ENCODE data around the gene ATXN1L.
"Not testable (repeated sequence)": the region's sequence is repeated elsewhere in the genome, so short reads cannot be mapped to it uniquely, and the experiment has no call there.

The ATXN1L gene

GRCh38 chr16:71899171-71899570 is 53.4 kb downstream of the ATXN1L start:
- ChIA-PET POLR2A (no interaction called here), CTCF (interaction anchor here (0.7 to 1.6 kb wide), 3 partner anchors 9 to 26 kb away, joined by 3 to 4 read pairs (median 3); no protein-coding TSS in a partner anchor)
- TF ChIP-seq ARNT (IDR thresholded peaks at IDR 0.05) (no peak), FOXM1 (IDR thresholded peaks at IDR 0.05; ENCODE audit: borderline replicate concordance) (no peak), ZNF384 (IDR thresholded peaks at IDR 0.05) (no peak), HDGF (IDR thresholded peaks at IDR 0.05; ENCODE audit: borderline replicate concordance) (no peak), ELF4 (IDR thresholded peaks at IDR 0.05) (no peak), SP1 (IDR thresholded peaks at IDR 0.05) (no peak), CTBP1 (IDR thresholded peaks at IDR 0.05; ENCODE audit: borderline replicate concordance) (no peak), TARDBP (IDR thresholded peaks at IDR 0.05) (no peak), FOXA1 (IDR thresholded peaks at IDR 0.05) (no peak), L3MBTL2 (conservative IDR thresholded peaks at IDR 0.05) (no peak), NFRKB (IDR thresholded peaks at IDR 0.05) (no peak), LEF1 (IDR thresholded peaks at IDR 0.05; ENCODE audit: borderline replicate concordance) (no peak), FOXK2 (IDR thresholded peaks at IDR 0.05) (no peak)
- no peak for DNase-seq (ENCODE audit: extremely low spot score)

GRCh38 chr16:71902656-71903365 is 57.0 kb downstream of the ATXN1L start:
- CTCF ChIA-PET, result interaction anchor here (0.9 kb wide), 1 partner anchor 20 kb away, joined by 8 read pairs; no protein-coding TSS in a partner anchor
- no peak for DNase-seq (ENCODE audit: extremely low spot score)
- no peak for TF ChIP-seq FOXA1 (IDR thresholded peaks at IDR 0.05)
- TF ChIP-seq ARNT (IDR thresholded peaks at IDR 0.05), result no peak
- TF ChIP-seq NFRKB (IDR thresholded peaks at IDR 0.05), result no peak
- no peak for TF ChIP-seq HDGF (IDR thresholded peaks at IDR 0.05; ENCODE audit: borderline replicate concordance)
- no peak for TF ChIP-seq SUZ12 (IDR thresholded peaks at IDR 0.05)
- TF ChIP-seq BHLHE40 (IDR thresholded peaks at IDR 0.05; ENCODE audit: borderline replicate concordance), result no peak
- no peak for TF ChIP-seq FOXM1 (IDR thresholded peaks at IDR 0.05; ENCODE audit: borderline replicate concordance)
- no peak for TF ChIP-seq CTBP1 (IDR thresholded peaks at IDR 0.05; ENCODE audit: borderline replicate concordance)
- TF ChIP-seq PKNOX1 (IDR thresholded peaks at IDR 0.05), result no peak
- POLR2A ChIA-PET, result no interaction called here

- CTCF ChIA-PET, result interaction anchor here (0.9 kb wide), 1 partner anchor 21 kb away, joined by 8 read pairs; no protein-coding TSS in a partner anchor
- TF ChIP-seq L3MBTL2 (conservative IDR thresholded peaks at IDR 0.05), result no peak
- TF ChIP-seq ELF4 (IDR thresholded peaks at IDR 0.05), result no peak
- no peak for TF ChIP-seq NFRKB (IDR thresholded peaks at IDR 0.05)
- TF ChIP-seq SP1 (IDR thresholded peaks at IDR 0.05), result no peak
- TF ChIP-seq FOXM1 (IDR thresholded peaks at IDR 0.05; ENCODE audit: borderline replicate concordance), result no peak
- no peak for TF ChIP-seq FOXA1 (IDR thresholded peaks at IDR 0.05)
- no peak for TF ChIP-seq BHLHE40 (IDR thresholded peaks at IDR 0.05; ENCODE audit: borderline replicate concordance)
- TF ChIP-seq PKNOX1 (IDR thresholded peaks at IDR 0.05), result no peak
- no peak for TF ChIP-seq SUZ12 (IDR thresholded peaks at IDR 0.05)
- DNase-seq (ENCODE audit: extremely low spot score), result no peak
- POLR2A ChIA-PET, result no interaction called here
These were observed 57.8 kb downstream of the ATXN1L start for GRCh38 chr16:71903608-71904007.

GRCh38 chr16:71904239-71904638 is 58.5 kb downstream of the ATXN1L start:
- POLR2A ChIA-PET, result interaction anchor here (1.6 kb wide), 1 partner anchor 21 kb away, joined by 8 read pairs; the partner anchor contains the start of gene ZNF821
- no peak for TF ChIP-seq ZNF384 (IDR thresholded peaks at IDR 0.05)
- DNase-seq (ENCODE audit: extremely low spot score), result no peak
- CTCF ChIA-PET, result no interaction called here

- CTCF ChIA-PET, result not testable (repeated sequence)
These were observed 60.0 kb downstream of the ATXN1L start for GRCh38 chr16:71905765-71906164.

More at GRCh38 chr16:71905765-71906164, 60.0 kb downstream of the ATXN1L start:
- DNase-seq (ENCODE audit: extremely low spot score), result not testable (repeated sequence)
- POLR2A ChIA-PET, result interaction anchor here (0.9 kb wide), 1 partner anchor 10 kb away, joined by 3 read pairs; no protein-coding TSS in a partner anchor

All from HEK293T (cell line).